ENCODE data around the gene VASN.

Gene VASN

GRCh38 chr16:4384509-4384942 is 12.9 kb downstream of the VASN start:
- Histone ChIP-seq H3K4me1 (ENCODE audit: insufficient read depth, low read length, severe bottlenecking) (no peaks in the 10 kb centered on the region), H3K9ac (ENCODE audit: low read length) (no peak overlapping the region), H3K27me3 (ENCODE audit: insufficient read depth, low read length) (no peaks in the 10 kb centered on the region), H3K9me2 (ENCODE audit: low read depth, low read length) (no peaks in the 10 kb centered on the region), H3K27ac (ENCODE audit: low read depth, low read length, poor library complexity, severe bottlenecking) (no peak overlapping the region), H4K20me1 (ENCODE audit: insufficient read depth, low read length) (no peaks in the 10 kb centered on the region), H3K4me2 (ENCODE audit: low read length) (no peak overlapping the region), H3F3A (ENCODE audit: insufficient read depth, low read length) (no peaks in the 10 kb centered on the region), H3K9me3 (ENCODE audit: low read length) (no peaks in the 10 kb centered on the region), H3K4me3 (ENCODE audit: low read depth, low read length, poor library complexity, severe bottlenecking) (no peak overlapping the region), H2AFZ (ENCODE audit: low read length) (no peak overlapping the region), H3K79me2 (ENCODE audit: insufficient read depth, low read length) (no peaks in the 10 kb centered on the region), H3K36me3 (ENCODE audit: insufficient read depth, low read length) (peaks cover 36% of the 10 kb centered on the region)
- TF ChIP-seq EZH2 (IDR thresholded peaks at IDR 0.05; ENCODE audit: borderline replicate concordance, low read length) (no peak), CTCF (IDR thresholded peaks at IDR 0.05; ENCODE audit: low read length) (no peak)

GRCh38 chr16:4385066-4385788 is 13.6 kb downstream of the VASN start:
- no peaks in the 10 kb centered on the region for H3K27me3 ChIP-seq (ENCODE audit: insufficient read depth, low read length)
- TF ChIP-seq EZH2 (IDR thresholded peaks at IDR 0.05; ENCODE audit: borderline replicate concordance, low read length) (no peak), CTCF (IDR thresholded peaks at IDR 0.05; ENCODE audit: low read length) (no peak)
- H3K9me2 ChIP-seq (ENCODE audit: low read depth, low read length): no peaks in the 10 kb centered on the region
- H3K4me2 ChIP-seq (ENCODE audit: low read length): no peak overlapping the region
- no peaks in the 10 kb centered on the region for H3K9me3 ChIP-seq (ENCODE audit: low read length)
- H3K36me3 ChIP-seq (ENCODE audit: insufficient read depth, low read length): peaks cover 43% of the 10 kb centered on the region
- no peaks in the 10 kb centered on the region for H4K20me1 ChIP-seq (ENCODE audit: insufficient read depth, low read length)
- no peaks in the 10 kb centered on the region for H3F3A ChIP-seq (ENCODE audit: insufficient read depth, low read length)
- no peak overlapping the region for H3K9ac ChIP-seq (ENCODE audit: low read length)
- H3K4me1 ChIP-seq (ENCODE audit: insufficient read depth, low read length, severe bottlenecking): no peaks in the 10 kb centered on the region
- no peaks in the 10 kb centered on the region for H3K79me2 ChIP-seq (ENCODE audit: insufficient read depth, low read length)
- H3K27ac ChIP-seq (ENCODE audit: low read depth, low read length, poor library complexity, severe bottlenecking): no peak overlapping the region
- H3K4me3 ChIP-seq (ENCODE audit: low read depth, low read length, poor library complexity, severe bottlenecking): no peak overlapping the region
- H2AFZ ChIP-seq (ENCODE audit: low read length): no peak overlapping the region

- Histone ChIP-seq H3K9me2 (ENCODE audit: low read depth, low read length) (no peaks in the 10 kb centered on the region), H3K4me1 (ENCODE audit: insufficient read depth, low read length, severe bottlenecking) (no peaks in the 10 kb centered on the region), H3K36me3 (ENCODE audit: insufficient read depth, low read length) (peaks cover 50% of the 10 kb centered on the region), H3K4me2 (ENCODE audit: low read length) (no peak overlapping the region), H4K20me1 (ENCODE audit: insufficient read depth, low read length) (no peaks in the 10 kb centered on the region), H3K4me3 (ENCODE audit: low read depth, low read length, poor library complexity, severe bottlenecking) (no peak overlapping the region), H3K9me3 (ENCODE audit: low read length) (no peaks in the 10 kb centered on the region), H3K27me3 (ENCODE audit: insufficient read depth, low read length) (no peaks in the 10 kb centered on the region), H3F3A (ENCODE audit: insufficient read depth, low read length) (no peaks in the 10 kb centered on the region), H3K27ac (ENCODE audit: low read depth, low read length, poor library complexity, severe bottlenecking) (no peak overlapping the region), H3K79me2 (ENCODE audit: insufficient read depth, low read length) (no peaks in the 10 kb centered on the region), H3K9ac (ENCODE audit: low read length) (no peak overlapping the region), H2AFZ (ENCODE audit: low read length) (no peak overlapping the region)
- TF ChIP-seq CTCF (IDR thresholded peaks at IDR 0.05; ENCODE audit: low read length) (no peak), EZH2 (IDR thresholded peaks at IDR 0.05; ENCODE audit: borderline replicate concordance, low read length) (no peak)
These were observed 14.3 kb downstream of the VASN start for GRCh38 chr16:4385789-4386450.
